Suprapubic skin (tissue), 4 donors: ENCODE results near the gene MRPL9. TPM values are rescaled to one million over a fixed set of nuclear protein-coding genes. Genes with fewer than 3 reads are reported as not detected.
A peak's percentile ranks its signal among the peaks of the same experiment; 100 is the strongest.

Experiments used
- DNase-seq, 2 donors: peaks; one replicate each; pipeline ENCODE4 v3.0.0-alpha.2; 2019; ENCODE audit warnings: low spot score in 2 of 2
- H3K27ac ChIP-seq: fragments of 200-600 bp; sonication (generic); one replicate; pipeline ENCODE4 v1.5.1; 2019
- H3K27me3 ChIP-seq: fragments of 200-600 bp; sonication (generic); one replicate; pipeline ENCODE4 v1.5.1; 2019
- H3K36me3 ChIP-seq: fragments of 200-600 bp; sonication (generic); one replicate; pipeline ENCODE4 v1.5.1; 2019
- H3K4me1 ChIP-seq: fragments of 200-600 bp; sonication (generic); one replicate; pipeline ENCODE4 v1.5.1; 2019
- H3K4me3 ChIP-seq: fragments of 200-600 bp; sonication (generic); one replicate; pipeline ENCODE4 v1.5.1; 2019; ENCODE audit warnings: mild to moderate bottlenecking
- H3K9me3 ChIP-seq: fragments of 200-600 bp; sonication (generic); one replicate; pipeline ENCODE4 v1.5.1; 2019
- EP300 ChIP-seq: sonication (generic); formaldehyde crosslinking; IDR thresholded peaks from one replicate; pipeline ENCODE4 v1.6.1; 2017; ENCODE audit warnings: antibody characterized with exemption
- POLR2A ChIP-seq, 2 donors: fragments of 450-650 bp; IDR thresholded peaks; one replicate each; pipeline ENCODE4 v1.6.1; 2017; ENCODE audit warnings: antibody characterized with exemption in 2 of 2, mild to moderate bottlenecking in 2 of 2, moderate library complexity in 2 of 2
- POLR2AphosphoS5 ChIP-seq, 3 donors: sonication (generic); formaldehyde crosslinking; IDR thresholded peaks; one replicate each; pipeline ENCODE4 v1.6.1; 2017; ENCODE audit warnings: antibody characterized with exemption in 3 of 3
- WGBS: methylation state at CpG from one replicate; pipeline ENCODE4 v1.1.5; 2018; 5-methylcytosine and 5-hydroxymethylcytosine counted together
- total RNA-seq, 4 donors: library from RNA; depleted of rRNA; stranded (reverse); fragments of >200 nt; gene quantifications; one replicate each; pipeline ENCODE4 v1.1.0, GENCODE V29; 2016
- TF ChIP-seq, protein P1 (sequence below), 2 donors: fragments of 200-600 bp in 1 of 2; fragments of 450-650 bp in 1 of 2; sonication (generic) in 1 of 2; IDR thresholded peaks; one replicate each; pipeline ENCODE4 v1.5.1; 2016 to 2019; ENCODE audit warnings: antibody characterized with exemption in 2 of 2, mild to moderate bottlenecking in 1 of 2, moderate library complexity in 1 of 2

Gene MRPL9
- total RNA-seq, 4 donors from 2014 or later = 52.8 to 77.5 (median 59.4) TPM

DNA sequence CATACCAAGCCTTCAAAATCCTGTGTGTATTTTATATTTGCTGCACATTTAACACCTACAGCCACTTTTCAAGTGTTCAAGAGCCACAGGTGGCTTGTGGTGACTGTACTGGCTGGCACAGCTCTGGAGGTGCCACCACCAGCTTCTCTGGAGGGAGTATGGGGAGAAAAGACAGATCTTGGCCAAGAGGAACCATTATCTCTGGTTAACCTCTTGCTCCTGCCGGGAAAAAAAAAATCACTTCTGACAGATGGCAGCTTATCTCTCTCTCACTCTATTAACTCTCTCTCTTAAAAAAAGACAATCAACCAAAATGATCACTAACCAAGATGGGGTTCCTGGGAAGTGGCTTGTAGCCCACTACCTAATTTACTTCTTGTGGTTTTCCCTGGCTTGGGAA, 43.2 kb downstream of the MRPL9 start:
- H3K27ac ChIP-seq = peak overlapping the region; percentile 3
- no peaks in the 10 kb centered on the region for H3K9me3 ChIP-seq
- TF ChIP-seq POLR2AphosphoS5 (IDR thresholded peaks at IDR 0.05) = no peak
- TF ChIP-seq POLR2A (IDR thresholded peaks at IDR 0.05) = no peak
- TF ChIP-seq EP300 = no peak
- TF ChIP-seq, protein P1, sequence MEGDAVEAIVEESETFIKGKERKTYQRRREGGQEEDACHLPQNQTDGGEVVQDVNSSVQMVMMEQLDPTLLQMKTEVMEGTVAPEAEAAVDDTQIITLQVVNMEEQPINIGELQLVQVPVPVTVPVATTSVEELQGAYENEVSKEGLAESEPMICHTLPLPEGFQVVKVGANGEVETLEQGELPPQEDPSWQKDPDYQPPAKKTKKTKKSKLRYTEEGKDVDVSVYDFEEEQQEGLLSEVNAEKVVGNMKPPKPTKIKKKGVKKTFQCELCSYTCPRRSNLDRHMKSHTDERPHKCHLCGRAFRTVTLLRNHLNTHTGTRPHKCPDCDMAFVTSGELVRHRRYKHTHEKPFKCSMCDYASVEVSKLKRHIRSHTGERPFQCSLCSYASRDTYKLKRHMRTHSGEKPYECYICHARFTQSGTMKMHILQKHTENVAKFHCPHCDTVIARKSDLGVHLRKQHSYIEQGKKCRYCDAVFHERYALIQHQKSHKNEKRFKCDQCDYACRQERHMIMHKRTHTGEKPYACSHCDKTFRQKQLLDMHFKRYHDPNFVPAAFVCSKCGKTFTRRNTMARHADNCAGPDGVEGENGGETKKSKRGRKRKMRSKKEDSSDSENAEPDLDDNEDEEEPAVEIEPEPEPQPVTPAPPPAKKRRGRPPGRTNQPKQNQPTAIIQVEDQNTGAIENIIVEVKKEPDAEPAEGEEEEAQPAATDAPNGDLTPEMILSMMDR (IDR thresholded peaks at IDR 0.05) = no peak
- H3K27me3 ChIP-seq = peaks cover 26% of the 10 kb centered on the region
- 52% methylated on average over 1 of the region's 1 CpG for WGBS
- peaks cover 33% of the 10 kb centered on the region for H3K4me1 ChIP-seq
- no peak for DNase-seq
- H3K4me3 ChIP-seq = peak overlapping the region; percentile 43
- H3K36me3 ChIP-seq = no peaks in the 10 kb centered on the region

- TF ChIP-seq POLR2AphosphoS5 (IDR thresholded peaks at IDR 0.05) (no peak), POLR2A (IDR thresholded peaks at IDR 0.05) (no peak), EP300 (no peak)
- TF ChIP-seq, protein P1 (IDR thresholded peaks at IDR 0.05) = no peak
- Histone ChIP-seq H3K9me3 (no peaks in the 10 kb centered on the region), H3K36me3 (no peaks in the 10 kb centered on the region), H3K4me3 (no peak overlapping the region), H3K27ac (no peak overlapping the region), H3K4me1 (peaks cover 35% of the 10 kb centered on the region), H3K27me3 (peaks cover 22% of the 10 kb centered on the region)
- no peak for DNase-seq
- 79% methylated on average over 4 of the region's 4 CpGs for WGBS
Measured at GRCh38 chr1:151718666-151719065, 44.6 kb downstream of the MRPL9 start.

DNA sequence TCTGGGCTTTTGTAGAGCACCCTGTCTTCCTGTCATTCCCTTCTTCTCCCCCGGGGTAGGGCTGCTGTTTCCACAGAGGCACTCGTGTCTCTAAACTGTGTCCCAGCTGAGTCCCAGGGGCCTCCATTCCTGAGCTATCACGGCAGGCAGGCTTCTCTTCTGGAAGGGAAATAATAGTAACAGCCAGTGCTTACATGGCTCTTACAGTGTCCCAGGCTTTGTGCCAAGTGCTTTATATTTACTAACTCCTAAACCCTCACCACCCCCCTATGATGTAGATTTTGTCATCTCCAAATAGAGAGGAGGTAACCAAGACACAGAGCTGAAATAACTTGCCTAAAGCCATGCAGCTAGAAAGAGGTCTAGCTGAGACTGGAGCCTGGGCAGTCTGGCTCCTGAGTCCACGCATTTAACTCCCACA, 45.3 kb downstream of the MRPL9 start:
- WGBS = 35% methylated on average over 4 of the region's 4 CpGs
- H3K4me1 ChIP-seq = peaks cover 37% of the 10 kb centered on the region
- H3K36me3 ChIP-seq = no peaks in the 10 kb centered on the region
- H3K27ac ChIP-seq = no peak overlapping the region
- DNase-seq = no peak
- no peak overlapping the region for H3K4me3 ChIP-seq
- peaks cover 22% of the 10 kb centered on the region for H3K27me3 ChIP-seq
- no peaks in the 10 kb centered on the region for H3K9me3 ChIP-seq
- TF ChIP-seq POLR2AphosphoS5 (IDR thresholded peaks at IDR 0.05) (no peak), POLR2A (IDR thresholded peaks at IDR 0.05) (no peak), EP300 (no peak)
- TF ChIP-seq, protein P1 (IDR thresholded peaks at IDR 0.05) = no peak

GRCh38 chr1:151716771-151717631, 46.3 kb downstream of the MRPL9 start, which contains the start of gene CELF3:
TSS of gene CELF3 (minus strand) at chr1:151716803. CDS start at chr1:151716020, 783 bp downstream.
- WGBS = 16% methylated on average over 27 of the region's 27 CpGs
- Histone ChIP-seq H3K36me3 (no peaks in the 10 kb centered on the region), H3K4me3 (no peak within 1 kb of the TSS), H3K27me3 (peaks cover 22% of the 10 kb centered on the region), H3K27ac (no peak within 1 kb of the TSS), H3K4me1 (peaks cover 36% of the 10 kb centered on the region), H3K9me3 (no peaks in the 10 kb centered on the region)
- TF ChIP-seq POLR2A (IDR thresholded peaks at IDR 0.05) = no peak
- TF ChIP-seq, protein P1 (IDR thresholded peaks at IDR 0.05) = no peak
- no peak for TF ChIP-seq POLR2AphosphoS5 (IDR thresholded peaks at IDR 0.05)
- TF ChIP-seq EP300 = no peak
- no peak for DNase-seq

GRCh38 chr1:151716405-151716762, 46.9 kb downstream of the MRPL9 start:
- WGBS = 6% methylated on average over 6 of the region's 11 CpGs
- H3K27me3 ChIP-seq = peaks cover 22% of the 10 kb centered on the region
- no peak for DNase-seq

More at GRCh38 chr1:151716405-151716762, 46.9 kb downstream of the MRPL9 start:
- Histone ChIP-seq H3K9me3 (no peaks in the 10 kb centered on the region), H3K4me3 (no peak overlapping the region), H3K4me1 (peaks cover 30% of the 10 kb centered on the region), H3K27ac (no peak overlapping the region), H3K36me3 (no peaks in the 10 kb centered on the region)
- TF ChIP-seq POLR2AphosphoS5 (IDR thresholded peaks at IDR 0.05) (no peak), EP300 (no peak)
